Neural progenitor cell (in vitro differentiated cells): ENCODE measurements around the gene RIMBP3C. TPM values are rescaled to one million over a fixed set of nuclear protein-coding genes. Genes with fewer than 3 reads are reported as not detected.
"Not testable (repeated sequence)": the region's sequence is repeated elsewhere in the genome, so short reads cannot be mapped to it uniquely, and the experiment has no call there.

Experiments used
- DNase-seq: peaks from one replicate; pipeline ENCODE4 v3.0.0-alpha.2; 2016; ENCODE audit warnings: low spot score
- H2AFZ ChIP-seq: fragments of 200-600 bp; sonication (generic); replicated peaks from 2 replicates; pipeline ENCODE4 v1.6.1; 2016; ENCODE audit warnings: antibody characterized with exemption
- H3F3A ChIP-seq: fragments of 200-600 bp; sonication (generic); 2 replicates; pipeline ENCODE4 v1.6.1; 2016; ENCODE audit warnings: antibody characterized with exemption, low read depth
- H3K27ac ChIP-seq: fragments of 200-600 bp; sonication (generic); 2 replicates; pipeline ENCODE4 v1.5.1; 2016; ENCODE audit warnings: mild to moderate bottlenecking
- H3K27me3 ChIP-seq: fragments of 200-600 bp; sonication (generic); 2 replicates; pipeline ENCODE4 v1.6.1; 2016; ENCODE audit warnings: mild to moderate bottlenecking, moderate library complexity
- H3K36me3 ChIP-seq: fragments of 200-600 bp; sonication (generic); 2 replicates; pipeline ENCODE4 v1.5.1; 2016
- H3K4me1 ChIP-seq: fragments of 200-600 bp; sonication (generic); 2 replicates; pipeline ENCODE4 v1.6.1; 2016; ENCODE audit warnings: mixed run types
- H3K4me2 ChIP-seq: fragments of 200-600 bp; sonication (generic); 2 replicates; pipeline ENCODE4 v1.6.1; 2016
- H3K4me3 ChIP-seq: fragments of 200-600 bp; sonication (generic); 2 replicates; pipeline ENCODE4 v1.5.1; 2016
- H3K79me2 ChIP-seq: fragments of 200-600 bp; sonication (generic); 2 replicates; pipeline ENCODE4 v1.6.1; 2016; ENCODE audit warnings: low read depth
- H3K9ac ChIP-seq: fragments of 200-600 bp; sonication (generic); 2 replicates; pipeline ENCODE4 v1.6.1; 2016
- H3K9me3 ChIP-seq: fragments of 200-600 bp; sonication (generic); 2 replicates; pipeline ENCODE4 v1.5.1; 2016; ENCODE audit warnings: low read depth
- H4K20me1 ChIP-seq: fragments of 200-600 bp; sonication (generic); 2 replicates; pipeline ENCODE4 v1.6.1; 2016; ENCODE audit warnings: low read depth
- H3K27ac Mint-ChIP-seq: 3 replicates; pipeline ENCODE4 v1.8.0; 2021; ENCODE audit warnings: mixed read lengths
- H3K27me3 Mint-ChIP-seq: 2 replicates; pipeline ENCODE4 v1.8.0; 2022; ENCODE audit warnings: low read depth, mild to moderate bottlenecking, inconsistent platforms, moderate library complexity, mixed read lengths; ENCODE audit not compliant: insufficient read depth
- H3K36me3 Mint-ChIP-seq: 3 replicates; pipeline ENCODE4 v1.8.0; 2021; ENCODE audit warnings: mixed read lengths
- H3K4me1 Mint-ChIP-seq: 3 replicates; pipeline ENCODE4 v1.8.0; 2021; ENCODE audit warnings: mixed read lengths
- H3K4me3 Mint-ChIP-seq: 3 replicates; pipeline ENCODE4 v1.8.0; 2021; ENCODE audit warnings: mild to moderate bottlenecking, moderate library complexity, mixed read lengths
- H3K9me3 Mint-ChIP-seq: 3 replicates; pipeline ENCODE4 v1.8.0; 2020; ENCODE audit warnings: mixed read lengths
- CTCF ChIP-seq: fragments of 200-600 bp; sonication (generic); IDR thresholded peaks from 2 replicates; pipeline ENCODE4 v1.5.1; 2017; ENCODE audit warnings: antibody characterized with exemption, mild to moderate bottlenecking
- EZH2 ChIP-seq: fragments of 200-600 bp; sonication (generic); IDR thresholded peaks from 2 replicates; pipeline ENCODE4 v1.6.1; 2017; ENCODE audit warnings: antibody characterized with exemption, mild to moderate bottlenecking, moderate library complexity
- EZH2phosphoT487 ChIP-seq: fragments of 200-600 bp; sonication (generic); IDR thresholded peaks from 2 replicates; pipeline ENCODE4 v1.6.1; 2017; ENCODE audit warnings: antibody characterized with exemption
- total RNA-seq: library from RNA; depleted of rRNA; stranded (reverse); fragments of >200 nt; gene quantifications from 2 replicates; pipeline ENCODE4 v1.2.3, GENCODE V29; 2015; ENCODE audit warnings: low replicate concordance

Gene RIMBP3C
- total RNA-seq, 1 donor from 2014 or later: 1.2 TPM

DNA sequence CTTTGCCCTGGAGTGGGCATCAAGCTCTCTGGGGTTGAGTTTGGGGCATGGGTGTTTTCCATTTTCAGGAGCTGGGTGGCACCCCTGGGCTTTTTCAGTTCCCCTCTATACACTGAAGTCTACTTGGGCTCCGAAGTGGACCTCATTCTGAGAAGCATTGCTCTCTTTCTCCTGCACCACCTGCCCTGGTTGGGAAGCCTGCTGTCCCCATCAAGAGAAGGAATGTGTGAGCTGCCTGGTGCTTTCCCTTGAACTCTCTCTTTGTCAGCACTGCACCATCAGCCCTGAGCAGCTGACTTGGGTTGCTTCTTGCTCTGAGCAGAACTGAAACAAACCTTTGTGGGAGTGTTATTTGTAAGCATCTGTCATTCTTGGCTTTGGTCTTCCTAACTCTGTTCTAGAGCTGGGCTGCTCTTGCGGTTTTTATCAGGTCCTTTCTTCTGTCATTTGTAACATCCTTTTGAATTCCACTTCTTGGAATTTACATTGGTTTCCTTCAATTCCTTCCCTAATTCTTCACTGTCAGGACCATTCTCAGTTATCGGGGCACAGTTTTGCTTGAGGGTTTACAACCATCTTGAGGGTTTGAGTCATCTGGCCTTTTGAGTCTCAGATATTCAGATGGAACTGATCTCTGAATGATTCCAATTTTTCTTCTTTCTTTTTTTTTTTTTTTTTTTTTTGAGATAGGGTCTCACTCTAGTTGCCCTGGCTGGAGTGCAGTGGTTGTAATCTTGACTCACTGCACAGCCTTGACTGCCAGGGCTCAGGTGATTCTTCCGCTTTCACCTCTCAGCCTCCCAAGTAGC, 36.7 kb upstream of the RIMBP3C start:
- Mint-ChIP-seq H3K27ac (no peak overlapping the region), H3K27me3 (peaks cover 7% of the 10 kb centered on the region), H3K4me3 (no peak overlapping the region), H3K4me1 (peaks cover 2% of the 10 kb centered on the region), H3K9me3 (no peaks in the 10 kb centered on the region), H3K36me3 (peaks cover 29% of the 10 kb centered on the region)
- H4K20me1 ChIP-seq: peaks cover 100% of the 10 kb centered on the region
- no peak overlapping the region for H2AFZ ChIP-seq
- no peaks in the 10 kb centered on the region for H3K4me1 ChIP-seq
- no peak overlapping the region for H3K4me3 ChIP-seq
- no peak overlapping the region for H3K9ac ChIP-seq
- H3K4me2 ChIP-seq: no peak overlapping the region
- H3K9me3 ChIP-seq: no peaks in the 10 kb centered on the region
- H3K27me3 ChIP-seq: no peaks in the 10 kb centered on the region
- H3F3A ChIP-seq: no peaks in the 10 kb centered on the region
- DNase-seq: no peak
- no peak overlapping the region for H3K27ac ChIP-seq
- H3K79me2 ChIP-seq: peaks cover 100% of the 10 kb centered on the region
- H3K36me3 ChIP-seq: no peaks in the 10 kb centered on the region
- TF ChIP-seq EZH2 (no peak), CTCF (no peak)

DNA sequence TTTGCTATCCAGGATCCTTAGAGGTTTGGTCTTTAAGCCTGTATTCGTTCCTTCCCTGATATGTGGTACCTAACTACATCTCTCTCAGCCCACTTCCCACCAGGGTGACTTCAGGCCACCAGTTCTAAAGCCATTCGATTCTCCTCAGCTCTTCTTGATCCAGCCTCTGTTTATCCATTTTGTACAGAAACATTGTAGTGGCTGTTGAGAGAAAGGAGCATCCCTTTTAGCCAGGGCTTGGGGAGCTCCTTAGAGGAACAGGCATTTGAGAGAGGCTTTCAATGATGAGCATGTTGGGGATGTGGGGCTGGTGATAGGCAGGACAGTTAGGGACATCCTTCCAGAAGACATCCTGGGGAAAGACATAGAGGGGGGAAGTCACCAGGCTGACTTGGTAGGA, 34.1 kb upstream of the RIMBP3C start:
- no peak for DNase-seq

DNA sequence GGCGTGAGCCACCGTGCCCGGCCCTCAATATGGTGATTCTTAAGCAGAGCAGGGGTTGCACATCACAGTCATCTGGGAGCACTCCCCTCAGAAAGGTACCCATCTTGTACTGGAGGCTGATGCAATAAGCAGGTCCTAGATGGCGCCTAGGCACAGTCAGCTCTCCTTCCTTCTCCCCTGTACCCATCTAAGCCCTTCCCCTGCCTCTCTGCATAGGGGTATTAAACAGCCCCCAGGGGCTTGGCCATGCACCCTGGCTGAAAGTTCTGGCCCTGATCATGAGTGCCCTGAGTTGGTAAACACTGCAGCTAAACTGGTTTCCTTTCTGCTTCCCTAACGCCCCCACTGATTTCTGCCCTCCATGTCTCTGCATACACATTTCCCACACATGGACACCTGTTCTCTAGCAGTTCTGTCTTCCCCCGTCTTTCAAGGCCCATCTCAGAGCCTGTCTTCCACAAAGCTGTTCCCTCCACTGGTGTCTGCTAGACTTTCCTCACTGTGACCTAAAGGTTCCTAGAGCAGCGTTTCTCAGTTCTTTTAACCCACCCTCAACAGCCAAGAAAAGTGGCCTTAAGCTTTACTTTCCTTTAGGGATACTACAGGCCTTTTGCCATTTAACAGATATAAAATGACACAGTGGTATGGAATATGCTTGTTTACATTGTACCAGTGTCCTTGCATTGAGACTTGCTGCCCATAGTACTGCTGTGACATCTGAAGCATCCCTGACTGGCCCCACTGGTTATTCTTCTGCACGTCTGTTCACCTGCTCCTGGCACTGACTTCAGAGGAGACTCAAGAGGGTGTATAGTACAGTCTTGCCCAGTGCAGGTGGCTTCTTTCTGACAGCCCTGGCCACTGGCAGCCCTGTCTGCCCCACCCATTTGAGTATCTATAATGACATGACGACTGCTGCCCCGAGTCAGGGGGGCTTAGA, 31.8 kb upstream of the RIMBP3C start:
- Mint-ChIP-seq H3K36me3 (peaks cover 16% of the 10 kb centered on the region), H3K27me3 (peaks cover 4% of the 10 kb centered on the region), H3K27ac (peak overlapping the region; percentile 16), H3K9me3 (no peaks in the 10 kb centered on the region), H3K4me3 (no peak overlapping the region), H3K4me1 (no peaks in the 10 kb centered on the region)
- no peak for TF ChIP-seq CTCF
- no peak for TF ChIP-seq EZH2phosphoT487
- no peak for TF ChIP-seq EZH2
- Histone ChIP-seq H3K4me1 (no peaks in the 10 kb centered on the region), H3K79me2 (peaks cover 100% of the 10 kb centered on the region), H3F3A (peaks cover 3% of the 10 kb centered on the region), H3K4me2 (no peak overlapping the region), H4K20me1 (peaks cover 100% of the 10 kb centered on the region), H3K36me3 (no peaks in the 10 kb centered on the region), H3K27ac (no peak overlapping the region), H3K9ac (no peak overlapping the region), H3K27me3 (no peaks in the 10 kb centered on the region), H2AFZ (no peak overlapping the region), H3K4me3 (no peak overlapping the region), H3K9me3 (no peaks in the 10 kb centered on the region)
- DNase-seq: no peak

More for the DNA sequence above, 34.1 kb upstream of the RIMBP3C start:
- Histone ChIP-seq H2AFZ (no peak overlapping the region), H3K4me3 (no peak overlapping the region), H3K36me3 (no peaks in the 10 kb centered on the region), H3K27ac (no peak overlapping the region), H3K27me3 (no peaks in the 10 kb centered on the region), H3K4me1 (no peaks in the 10 kb centered on the region), H3F3A (no peaks in the 10 kb centered on the region), H3K9ac (no peak overlapping the region), H4K20me1 (peaks cover 100% of the 10 kb centered on the region), H3K79me2 (peaks cover 100% of the 10 kb centered on the region), H3K9me3 (no peaks in the 10 kb centered on the region), H3K4me2 (no peak overlapping the region)
- Mint-ChIP-seq H3K9me3 (no peaks in the 10 kb centered on the region), H3K27me3 (peaks cover 4% of the 10 kb centered on the region), H3K4me1 (no peaks in the 10 kb centered on the region), H3K36me3 (peaks cover 24% of the 10 kb centered on the region), H3K4me3 (no peak overlapping the region), H3K27ac (no peak overlapping the region)
- TF ChIP-seq EZH2phosphoT487 (no peak), EZH2 (no peak), CTCF (no peak)

GRCh38 chr22:21581009-21581713, 29.9 kb upstream of the RIMBP3C start:
- not testable (repeated sequence) for H3F3A ChIP-seq, H3K4me2 ChIP-seq, H3K27me3 Mint-ChIP-seq, H3K9me3 Mint-ChIP-seq, H3K4me3 Mint-ChIP-seq, H3K27ac Mint-ChIP-seq, H3K9ac ChIP-seq, H3K9me3 ChIP-seq, DNase-seq, H3K27me3 ChIP-seq, H3K4me1 Mint-ChIP-seq, H2AFZ ChIP-seq, H3K4me3 ChIP-seq, H3K36me3 ChIP-seq, H3K4me1 ChIP-seq, H3K27ac ChIP-seq
- Histone ChIP-seq H4K20me1 (peaks cover 100% of the 10 kb centered on the region), H3K79me2 (peaks cover 100% of the 10 kb centered on the region)
- peaks cover 15% of the 10 kb centered on the region for H3K36me3 Mint-ChIP-seq

DNA sequence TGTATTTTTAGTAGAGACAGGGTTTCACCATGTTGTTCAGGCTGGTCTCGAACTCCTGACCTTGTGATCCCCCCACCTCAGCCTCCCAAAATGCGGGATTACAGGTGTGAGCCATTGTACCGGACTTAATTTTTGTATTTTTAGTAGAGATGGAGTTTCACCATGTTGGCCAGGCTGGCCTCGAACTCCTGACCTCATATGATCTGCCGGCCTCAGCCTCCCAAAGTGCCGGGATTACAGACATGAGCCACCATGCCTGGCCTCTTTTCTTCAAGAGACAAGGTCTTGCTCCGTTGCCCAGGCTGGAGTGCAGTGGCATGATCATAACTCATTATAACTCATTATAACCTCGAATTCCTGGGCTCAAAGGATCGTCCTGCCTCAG, 29.4 kb upstream of the RIMBP3C start:
- not testable (repeated sequence) for DNase-seq, H3K4me1 ChIP-seq, H3K9ac ChIP-seq, H3K27ac ChIP-seq, H3K4me1 Mint-ChIP-seq, H3K4me2 ChIP-seq, H3K9me3 ChIP-seq, H3F3A ChIP-seq, H3K27me3 ChIP-seq, H3K4me3 ChIP-seq, H3K9me3 Mint-ChIP-seq, H3K4me3 Mint-ChIP-seq, H3K27me3 Mint-ChIP-seq, H2AFZ ChIP-seq, H3K36me3 ChIP-seq, H3K27ac Mint-ChIP-seq
- H3K36me3 Mint-ChIP-seq: peaks cover 13% of the 10 kb centered on the region
- Histone ChIP-seq H3K79me2 (peaks cover 100% of the 10 kb centered on the region), H4K20me1 (peaks cover 100% of the 10 kb centered on the region)
